ENCODE data around the gene EEIG1.

DNA sequence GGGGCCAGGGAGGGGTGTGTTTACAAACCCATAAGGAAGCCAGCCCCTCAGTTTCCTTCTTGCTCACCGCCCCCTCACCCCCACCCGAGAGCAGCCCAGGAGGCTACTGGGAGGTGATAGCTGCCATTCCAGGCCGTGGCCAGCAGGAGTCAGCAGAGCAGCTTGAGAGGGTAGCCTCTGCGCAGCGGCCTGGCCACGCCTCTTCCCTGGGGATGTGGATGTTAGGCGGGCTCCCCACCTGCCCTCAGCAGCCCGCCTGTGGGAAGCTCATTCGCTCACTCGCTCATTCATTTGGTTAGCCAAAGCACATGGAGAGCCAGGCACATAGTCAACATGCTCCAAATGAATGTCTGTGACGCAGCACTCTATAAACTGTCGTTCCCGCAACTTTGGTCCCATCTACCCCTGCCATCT lies 37.1 kb downstream of the EEIG1 start:
- TF ChIP-seq ZNF404 (tag by site-specific recombination; IDR thresholded peaks at IDR 0.05) (no peak), ZNF843 (tag by site-specific recombination; IDR thresholded peaks at IDR 0.05) (no peak)
- TF ChIP-seq, protein P1, sequence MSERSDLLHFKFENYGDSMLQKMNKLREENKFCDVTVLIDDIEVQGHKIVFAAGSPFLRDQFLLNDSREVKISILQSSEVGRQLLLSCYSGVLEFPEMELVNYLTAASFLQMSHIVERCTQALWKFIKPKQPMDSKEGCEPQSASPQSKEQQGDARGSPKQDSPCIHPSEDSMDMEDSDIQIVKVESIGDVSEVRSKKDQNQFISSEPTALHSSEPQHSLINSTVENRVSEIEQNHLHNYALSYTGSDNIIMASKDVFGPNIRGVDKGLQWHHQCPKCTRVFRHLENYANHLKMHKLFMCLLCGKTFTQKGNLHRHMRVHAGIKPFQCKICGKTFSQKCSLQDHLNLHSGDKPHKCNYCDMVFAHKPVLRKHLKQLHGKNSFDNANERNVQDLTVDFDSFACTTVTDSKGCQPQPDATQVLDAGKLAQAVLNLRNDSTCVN (tag by site-specific recombination; optimal IDR thresholded peaks at IDR 0.05): no peak

Measured in HEK293 (cell line).